Hypothalamus (tissue), 51 donors: ENCODE measurements around the gene ATP11C.
"Not testable (repeated sequence)": the region's sequence is repeated elsewhere in the genome, so short reads cannot be mapped to it uniquely, and the experiment has no call there.

Source experiments
- DNase-seq, 51 donors: peaks; one replicate each; lab custom pipeline; 2025; lab: John Stamatoyannopoulos, UW

Gene ATP11C

GRCh38 chrX:139739138-139739537 lies 193.7 kb downstream of the ATP11C start:
- DNase-seq: no peak

- DNase-seq: no peak
Measured at GRCh38 chrX:139738581-139738980, 194.3 kb downstream of the ATP11C start.

- no peak for DNase-seq
Measured at GRCh38 chrX:139736151-139736550, 196.7 kb downstream of the ATP11C start.

GRCh38 chrX:139734996-139735395 lies 197.9 kb downstream of the ATP11C start:
- DNase-seq: no peak

- DNase-seq: no peak
Measured at GRCh38 chrX:139725720-139726119, 207.1 kb downstream of the ATP11C start.

GRCh38 chrX:139724626-139725025 lies 208.2 kb downstream of the ATP11C start:
- no peak for DNase-seq

GRCh38 chrX:139720979-139721378 lies 211.9 kb downstream of the ATP11C start:
- DNase-seq: no peak

- DNase-seq: no peak
Measured at GRCh38 chrX:139720136-139720535, 212.7 kb downstream of the ATP11C start.

GRCh38 chrX:139708067-139708466 lies 224.8 kb downstream of the ATP11C start, which contains the start of gene MCF2:
Gene MCF2 (minus strand): TSS chrX:139708167. CDS start chrX:139651744, 56,423 bp downstream.
- no peak for DNase-seq

GRCh38 chrX:139702658-139703057 lies 230.2 kb downstream of the ATP11C start:
- DNase-seq: no peak

GRCh38 chrX:139692908-139693307 lies 239.9 kb downstream of the ATP11C start:
- DNase-seq: no peak

GRCh38 chrX:139692506-139692849 lies 240.4 kb downstream of the ATP11C start:
- DNase-seq: no peak

- peak in 1 of 51 donors; percentile 1 for DNase-seq
Measured at GRCh38 chrX:139691843-139692505, 240.9 kb downstream of the ATP11C start.

- DNase-seq: no peak
Measured at GRCh38 chrX:139691493-139691842, 241.4 kb downstream of the ATP11C start.

- not testable (repeated sequence) for DNase-seq
Measured at GRCh38 chrX:139685175-139685574, 247.7 kb downstream of the ATP11C start.

GRCh38 chrX:139680356-139680755 lies 252.5 kb downstream of the ATP11C start:
- no peak for DNase-seq
